ENCODE results near the gene COL11A2. TPM values are rescaled to one million over a fixed set of nuclear protein-coding genes. Genes with fewer than 3 reads are reported as not detected.

The COL11A2 gene
- total and polyA plus RNA-seq, 2 of the 13 experiments (the other 11 are each of a cell fraction or from before 2014, with no cell fraction given) = 0.55 TPM

GRCh38 chr6:33199687-33200218, 7.5 kb upstream of the COL11A2 start (continued):
- TF ChIP-seq, protein P1, sequence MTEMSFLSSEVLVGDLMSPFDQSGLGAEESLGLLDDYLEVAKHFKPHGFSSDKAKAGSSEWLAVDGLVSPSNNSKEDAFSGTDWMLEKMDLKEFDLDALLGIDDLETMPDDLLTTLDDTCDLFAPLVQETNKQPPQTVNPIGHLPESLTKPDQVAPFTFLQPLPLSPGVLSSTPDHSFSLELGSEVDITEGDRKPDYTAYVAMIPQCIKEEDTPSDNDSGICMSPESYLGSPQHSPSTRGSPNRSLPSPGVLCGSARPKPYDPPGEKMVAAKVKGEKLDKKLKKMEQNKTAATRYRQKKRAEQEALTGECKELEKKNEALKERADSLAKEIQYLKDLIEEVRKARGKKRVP (CRISPR knock-in tag; IDR thresholded peaks at IDR 0.05) = no peak; a peak in 2 of 4 replicates
- TF ChIP-seq AGO1 (IDR thresholded peaks at IDR 0.05; ENCODE audit: low read depth, low read length, poor library complexity, severe bottlenecking) (no peak), RFXANK (CRISPR knock-in tag; IDR thresholded peaks at IDR 0.05) (no peak), ARNTL (CRISPR knock-in tag; IDR thresholded peaks at IDR 0.05) (peak; percentile 90), RBM39 (IDR thresholded peaks at IDR 0.05; ENCODE audit: low read depth, low read length, poor library complexity, severe bottlenecking) (no peak), ZBTB43 (CRISPR knock-in tag; conservative IDR thresholded peaks at IDR 0.05) (no peak), LRRFIP1 (CRISPR knock-in tag; conservative IDR thresholded peaks at IDR 0.05) (no peak), ZNF710 (CRISPR knock-in tag; IDR thresholded peaks at IDR 0.05; ENCODE audit: borderline replicate concordance) (no peak), PAX8 (CRISPR knock-in tag; IDR thresholded peaks at IDR 0.05; ENCODE audit: borderline replicate concordance) (0 out of 2 replicates have a peak, but pooled peaks have one; percentile 28), ZNF768 (CRISPR knock-in tag; IDR thresholded peaks at IDR 0.05) (no peak), ZBTB7A (CRISPR knock-in tag; IDR thresholded peaks at IDR 0.05) (no peak), BRCA1 (CRISPR knock-in tag; IDR thresholded peaks at IDR 0.05) (no peak), CEBPZ (IDR thresholded peaks at IDR 0.05; ENCODE audit: low read length) (no peak), NFIB (CRISPR knock-in tag; IDR thresholded peaks at IDR 0.05; ENCODE audit: borderline replicate concordance) (no peak), NR0B2 (CRISPR knock-in tag; IDR thresholded peaks at IDR 0.05) (no peak; the same call in 1 of the 2 replicates), HNRNPUL1 (IDR thresholded peaks at IDR 0.05; ENCODE audit: low read depth, low read length) (no peak), SETDB1 (CRISPR knock-in tag; IDR thresholded peaks at IDR 0.05; ENCODE audit: borderline replicate concordance) (peak; percentile 54; the same call in 1 of the 2 replicates), ZNF564 (CRISPR knock-in tag; IDR thresholded peaks at IDR 0.05) (no peak)
